Measurements from ENCODE around the gene EMC8. TPM values are rescaled to one million over a fixed set of nuclear protein-coding genes. Genes with fewer than 3 reads are reported as not detected.

The EMC8 gene
- total and polyA plus RNA-seq, 4 donors, result 12.0 to 12.4 (median 12.2) TPM

GRCh38 chr16:85828166-85828565 lies 28.8 kb upstream of the EMC8 start:
- no peaks in the 10 kb centered on the region for H3K36me3 ChIP-seq (ENCODE audit: control insufficient read depth in 4 of 4, insufficient read depth in 3 of 4, low read depth in 1 of 4, low read length in 3 of 4)
- no peak overlapping the region for H3K4me3 ChIP-seq (ENCODE audit: low read depth in 1 of 3, low read length in 3 of 3)
- no peaks in the 10 kb centered on the region for H3K27me3 ChIP-seq (ENCODE audit: control insufficient read depth in 4 of 4, insufficient read depth in 4 of 4, low read length in 3 of 4)
- 87% methylated on average over 9 of the region's 9 CpGs for WGBS
- DNase-seq (ENCODE audit: low spot score), result no peak
- TF ChIP-seq, protein P1, sequence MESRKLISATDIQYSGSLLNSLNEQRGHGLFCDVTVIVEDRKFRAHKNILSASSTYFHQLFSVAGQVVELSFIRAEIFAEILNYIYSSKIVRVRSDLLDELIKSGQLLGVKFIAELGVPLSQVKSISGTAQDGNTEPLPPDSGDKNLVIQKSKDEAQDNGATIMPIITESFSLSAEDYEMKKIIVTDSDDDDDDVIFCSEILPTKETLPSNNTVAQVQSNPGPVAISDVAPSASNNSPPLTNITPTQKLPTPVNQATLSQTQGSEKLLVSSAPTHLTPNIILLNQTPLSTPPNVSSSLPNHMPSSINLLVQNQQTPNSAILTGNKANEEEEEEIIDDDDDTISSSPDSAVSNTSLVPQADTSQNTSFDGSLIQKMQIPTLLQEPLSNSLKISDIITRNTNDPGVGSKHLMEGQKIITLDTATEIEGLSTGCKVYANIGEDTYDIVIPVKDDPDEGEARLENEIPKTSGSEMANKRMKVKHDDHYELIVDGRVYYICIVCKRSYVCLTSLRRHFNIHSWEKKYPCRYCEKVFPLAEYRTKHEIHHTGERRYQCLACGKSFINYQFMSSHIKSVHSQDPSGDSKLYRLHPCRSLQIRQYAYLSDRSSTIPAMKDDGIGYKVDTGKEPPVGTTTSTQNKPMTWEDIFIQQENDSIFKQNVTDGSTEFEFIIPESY (IDR thresholded peaks at IDR 0.05), result no peak
- TF ChIP-seq EGR1 (IDR thresholded peaks at IDR 0.05; ENCODE audit: low read depth in 2 of 2) (no peak), RXRA (IDR thresholded peaks at IDR 0.05) (no peak), TAF1 (conservative IDR thresholded peaks at IDR 0.05) (no peak), GABPA (IDR thresholded peaks at IDR 0.05 in 1 of 2, conservative IDR thresholded peaks at IDR 0.05 in 1 of 2) (no peak), MAX (IDR thresholded peaks at IDR 0.05) (no peak), JUND (IDR thresholded peaks at IDR 0.05) (no peak), RAD21 (IDR thresholded peaks at IDR 0.05) (no peak), HNF4A (conservative IDR thresholded peaks at IDR 0.05) (no peak), FOXA2 (IDR thresholded peaks at IDR 0.05) (no peak), SP1 (IDR thresholded peaks at IDR 0.05) (no peak), CTCF (IDR thresholded peaks at IDR 0.05; ENCODE audit: low read depth, low read length, missing input control) (no peak), FOXA1 (IDR thresholded peaks at IDR 0.05) (no peak), HNF4G (IDR thresholded peaks at IDR 0.05) (no peak), YY1 (IDR thresholded peaks at IDR 0.05) (no peak), NR2F2 (IDR thresholded peaks at IDR 0.05) (no peak)
- TF ChIP-seq, protein P2, sequence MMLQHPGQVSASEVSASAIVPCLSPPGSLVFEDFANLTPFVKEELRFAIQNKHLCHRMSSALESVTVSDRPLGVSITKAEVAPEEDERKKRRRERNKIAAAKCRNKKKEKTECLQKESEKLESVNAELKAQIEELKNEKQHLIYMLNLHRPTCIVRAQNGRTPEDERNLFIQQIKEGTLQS (IDR thresholded peaks at IDR 0.05), result no peak
- TF ChIP-seq, protein P3, sequence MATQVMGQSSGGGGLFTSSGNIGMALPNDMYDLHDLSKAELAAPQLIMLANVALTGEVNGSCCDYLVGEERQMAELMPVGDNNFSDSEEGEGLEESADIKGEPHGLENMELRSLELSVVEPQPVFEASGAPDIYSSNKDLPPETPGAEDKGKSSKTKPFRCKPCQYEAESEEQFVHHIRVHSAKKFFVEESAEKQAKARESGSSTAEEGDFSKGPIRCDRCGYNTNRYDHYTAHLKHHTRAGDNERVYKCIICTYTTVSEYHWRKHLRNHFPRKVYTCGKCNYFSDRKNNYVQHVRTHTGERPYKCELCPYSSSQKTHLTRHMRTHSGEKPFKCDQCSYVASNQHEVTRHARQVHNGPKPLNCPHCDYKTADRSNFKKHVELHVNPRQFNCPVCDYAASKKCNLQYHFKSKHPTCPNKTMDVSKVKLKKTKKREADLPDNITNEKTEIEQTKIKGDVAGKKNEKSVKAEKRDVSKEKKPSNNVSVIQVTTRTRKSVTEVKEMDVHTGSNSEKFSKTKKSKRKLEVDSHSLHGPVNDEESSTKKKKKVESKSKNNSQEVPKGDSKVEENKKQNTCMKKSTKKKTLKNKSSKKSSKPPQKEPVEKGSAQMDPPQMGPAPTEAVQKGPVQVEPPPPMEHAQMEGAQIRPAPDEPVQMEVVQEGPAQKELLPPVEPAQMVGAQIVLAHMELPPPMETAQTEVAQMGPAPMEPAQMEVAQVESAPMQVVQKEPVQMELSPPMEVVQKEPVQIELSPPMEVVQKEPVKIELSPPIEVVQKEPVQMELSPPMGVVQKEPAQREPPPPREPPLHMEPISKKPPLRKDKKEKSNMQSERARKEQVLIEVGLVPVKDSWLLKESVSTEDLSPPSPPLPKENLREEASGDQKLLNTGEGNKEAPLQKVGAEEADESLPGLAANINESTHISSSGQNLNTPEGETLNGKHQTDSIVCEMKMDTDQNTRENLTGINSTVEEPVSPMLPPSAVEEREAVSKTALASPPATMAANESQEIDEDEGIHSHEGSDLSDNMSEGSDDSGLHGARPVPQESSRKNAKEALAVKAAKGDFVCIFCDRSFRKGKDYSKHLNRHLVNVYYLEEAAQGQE (IDR thresholded peaks at IDR 0.05), result no peak
- H3K9ac ChIP-seq (ENCODE audit: low read depth in 1 of 2, low read length in 2 of 2), result no peak overlapping the region
- no peaks in the 10 kb centered on the region for H3K4me1 ChIP-seq (ENCODE audit: control insufficient read depth in 4 of 4, insufficient read depth in 4 of 4, low read length in 3 of 4)
- no peak overlapping the region for H3K27ac ChIP-seq (ENCODE audit: low read depth in 1 of 2, low read length in 2 of 2)
- H3K9me3 ChIP-seq (ENCODE audit: control insufficient read depth in 4 of 4, low read length in 3 of 4), result no peaks in the 10 kb centered on the region

Data from liver (tissue), 9 donors.